ENCODE measurements around the gene KRT79.

DNA sequence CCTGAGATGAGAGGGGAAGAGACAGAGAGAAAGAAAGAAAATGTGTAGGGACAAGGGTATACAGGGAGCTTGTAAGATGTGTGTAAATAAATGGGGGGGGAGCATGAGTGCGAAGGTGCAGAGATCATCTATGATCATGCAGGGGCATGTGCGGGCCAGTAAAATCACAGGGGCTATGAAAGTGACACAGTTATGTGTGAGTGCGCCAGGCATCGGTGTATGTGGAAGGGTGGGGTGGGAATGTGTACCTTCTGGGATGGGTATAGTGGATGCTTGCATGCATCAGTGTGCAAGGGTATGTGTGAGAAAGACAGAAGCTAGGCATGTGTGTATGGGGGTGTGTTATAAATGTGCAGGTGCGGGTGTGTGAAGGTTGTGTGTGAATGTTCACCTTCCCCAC lies 33.0 kb upstream of the KRT79 start:
- TF ChIP-seq POLR2AphosphoS5 (IDR thresholded peaks at IDR 0.05; ENCODE audit: low read depth, low read length) (no peak), POLR2A (IDR thresholded peaks at IDR 0.05; ENCODE audit: low read depth, low read length) (no peak), POU2F2 (IDR thresholded peaks at IDR 0.05; ENCODE audit: low read depth, low read length) (no peak), SPI1 (IDR thresholded peaks at IDR 0.05; ENCODE audit: low read depth, low read length) (no peak)

All from GM12891 (cell line).